HG02678 (cell line): ENCODE measurements around the gene SLBP.

Experiments used
- ATAC-seq: cut with Tn5 transposase; IDR thresholded peaks from one replicate; pipeline ENCODE4 v1.9.1; 2021; ENCODE audit warnings: mild to moderate bottlenecking, moderate library complexity; ENCODE audit not compliant: unreplicated experiment

The SLBP gene

DNA sequence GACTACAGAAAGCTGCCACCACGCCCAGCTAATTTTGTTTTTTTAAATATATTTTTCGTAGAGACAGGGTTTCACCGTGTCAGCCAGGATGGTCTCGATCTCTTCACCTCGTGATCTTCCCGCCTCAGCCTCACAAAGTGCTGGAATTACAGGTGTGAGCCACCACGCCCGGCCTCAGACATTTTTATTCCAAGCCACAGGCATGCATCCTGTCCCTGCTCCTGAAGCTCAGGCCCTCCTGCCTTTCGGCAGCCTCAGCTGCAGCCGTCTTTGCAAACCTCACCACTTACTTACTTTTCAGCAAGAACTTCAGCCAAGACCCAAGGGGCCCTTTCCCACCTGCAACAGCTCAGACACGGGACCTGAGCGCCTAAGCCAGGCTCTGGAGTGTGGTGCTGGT, 54.0 kb downstream of the SLBP start:
- ATAC-seq: no peak

DNA sequence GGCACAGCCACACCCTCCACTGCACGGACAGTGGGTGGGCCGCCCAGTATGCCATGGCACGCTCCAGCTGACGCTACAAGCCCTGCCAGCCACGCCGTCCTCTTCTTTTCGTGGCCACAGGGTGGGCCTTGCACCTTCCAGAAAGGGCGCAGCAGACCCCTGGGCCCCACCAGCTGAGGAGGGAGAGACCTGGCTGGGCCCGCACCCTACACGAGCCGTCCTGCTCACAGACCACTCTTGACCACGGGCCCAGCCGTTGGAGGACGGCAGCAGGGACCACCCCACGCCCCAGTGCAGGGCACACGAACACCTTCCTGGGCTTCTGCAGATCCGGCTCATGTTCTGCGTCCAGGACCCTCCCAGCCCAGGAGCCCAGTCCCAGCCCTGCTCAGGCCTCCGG, 55.1 kb downstream of the SLBP start:
- ATAC-seq: no peak

DNA sequence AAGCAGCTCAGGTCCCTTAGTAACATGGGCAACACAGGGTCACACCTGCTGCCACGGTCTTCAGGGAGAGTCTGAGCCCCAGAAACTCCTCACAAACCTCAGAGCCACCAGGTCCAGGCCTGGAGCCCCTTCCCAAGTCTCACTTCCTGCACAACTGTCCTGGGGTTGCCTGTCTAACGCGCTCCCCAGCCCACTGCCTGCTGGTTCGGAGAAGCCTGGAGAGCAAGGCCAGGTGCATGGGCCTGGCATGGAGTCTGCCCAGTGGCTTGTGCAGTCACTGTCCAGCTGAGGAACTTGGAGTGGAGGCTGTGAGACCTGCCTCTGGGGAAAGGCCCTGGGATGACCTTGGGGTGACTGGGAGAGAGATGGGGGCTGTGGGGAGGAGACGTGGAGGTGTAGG, 56.0 kb downstream of the SLBP start:
- no peak for ATAC-seq

DNA sequence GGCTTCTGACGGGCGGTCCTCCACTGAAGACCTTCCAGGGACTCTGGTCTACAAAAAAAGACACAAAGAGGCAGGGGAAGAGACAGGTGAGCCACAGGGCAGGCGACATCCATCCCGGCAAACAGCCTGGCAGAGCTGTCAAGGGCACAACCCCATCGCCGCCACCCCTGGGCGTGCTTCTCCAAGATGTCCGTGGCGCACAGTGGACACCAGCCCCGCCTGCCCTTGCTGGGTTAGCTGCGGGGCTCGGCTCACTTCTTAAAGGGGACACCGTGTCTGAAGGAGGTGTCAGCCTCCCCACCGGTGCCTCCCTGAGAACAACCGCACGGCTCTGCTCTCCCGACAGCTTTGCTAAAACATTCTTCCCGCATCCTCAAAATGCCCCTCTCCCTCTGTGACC, 56.4 kb downstream of the SLBP start:
- no peak for ATAC-seq

DNA sequence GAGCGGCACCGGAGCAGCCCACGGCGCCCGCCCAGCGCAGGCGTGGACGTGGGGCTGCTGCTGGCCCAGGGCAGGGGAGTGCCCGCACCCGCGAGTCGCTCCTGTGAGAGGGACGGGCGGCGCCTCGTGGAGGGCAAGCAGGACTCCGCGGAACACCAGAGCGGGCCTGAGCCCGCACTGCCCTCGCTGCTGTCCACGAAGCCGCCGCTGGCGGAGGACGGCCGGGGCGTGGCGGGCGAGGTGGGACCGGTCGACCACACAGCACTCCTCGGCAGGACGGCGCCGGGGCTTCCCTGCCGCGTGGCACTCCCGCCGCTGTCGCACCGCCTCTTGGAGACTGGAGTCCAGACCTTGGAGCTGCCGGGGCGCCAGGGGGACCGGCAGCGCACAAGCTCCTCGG, 57.0 kb downstream of the SLBP start:
- ATAC-seq: no peak

DNA sequence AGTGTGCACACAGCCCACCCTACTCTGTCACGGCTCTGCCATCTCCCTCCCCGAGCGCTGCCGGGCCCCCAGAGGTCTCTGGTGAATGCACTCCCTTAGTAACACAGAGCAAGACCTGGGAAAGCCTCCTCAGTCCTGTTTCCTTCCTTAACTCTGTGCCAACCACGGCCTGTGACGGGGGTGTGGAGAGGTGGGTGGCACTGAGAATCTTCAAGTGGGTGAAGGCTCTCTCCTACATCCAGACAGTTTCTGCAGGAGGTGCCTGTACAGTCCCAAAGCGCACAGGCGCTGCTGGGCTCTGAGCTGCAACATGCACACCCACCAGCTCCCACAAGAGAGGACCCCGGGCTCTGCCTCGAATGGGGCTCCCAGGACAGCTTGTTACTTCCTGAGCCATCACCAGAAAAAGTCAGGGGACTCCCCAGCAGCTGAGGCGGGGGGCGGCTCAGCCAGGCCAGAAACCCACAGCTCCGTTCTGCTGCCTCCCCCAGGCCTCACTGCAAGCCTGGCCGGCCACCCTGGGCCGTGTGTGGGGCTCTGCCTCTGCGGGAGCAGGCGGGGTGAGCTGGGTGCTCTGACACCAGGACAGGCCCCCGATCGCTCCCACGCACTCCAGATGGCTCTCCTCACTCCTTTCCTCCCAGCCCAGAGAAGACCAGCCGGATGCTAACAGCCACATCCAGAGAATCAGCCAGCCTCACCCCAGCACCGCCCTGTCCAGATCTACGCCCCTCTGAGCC, 57.7 kb downstream of the SLBP start:
- ATAC-seq: no peak

DNA sequence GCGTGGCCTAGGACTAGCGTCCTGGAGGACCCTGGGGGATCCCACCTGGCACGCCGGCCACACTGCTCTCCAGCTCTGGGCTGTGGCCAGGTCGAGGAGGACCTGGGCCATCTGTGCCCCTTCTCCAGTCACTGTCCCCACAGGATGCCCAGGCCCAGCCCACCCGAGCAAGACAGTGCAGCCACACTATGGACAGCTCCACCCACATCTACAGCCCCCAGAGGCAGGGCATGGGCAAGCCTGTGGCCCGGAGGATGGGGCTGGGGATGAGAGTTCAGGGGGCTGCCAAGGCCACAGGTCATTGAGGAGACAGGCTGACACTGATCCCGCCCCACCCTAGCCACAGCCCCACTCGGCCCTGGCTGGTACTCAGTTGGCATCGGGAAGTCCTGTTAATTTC, 58.3 kb downstream of the SLBP start:
- ATAC-seq: no peak

DNA sequence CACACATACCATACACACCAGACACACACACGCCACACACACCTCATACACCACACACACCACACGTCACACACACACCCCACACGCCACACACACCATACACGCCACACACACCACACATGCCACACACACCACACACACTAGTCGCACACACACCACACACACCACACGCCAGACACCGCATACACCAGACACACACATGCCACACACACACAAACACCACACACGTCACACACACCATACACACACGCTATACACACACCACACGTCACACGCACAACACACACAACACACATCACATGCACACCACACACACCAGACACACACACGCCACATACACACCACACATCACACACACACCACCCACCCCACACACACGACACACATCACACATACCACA, 60.0 kb downstream of the SLBP start:
- no peak for ATAC-seq

DNA sequence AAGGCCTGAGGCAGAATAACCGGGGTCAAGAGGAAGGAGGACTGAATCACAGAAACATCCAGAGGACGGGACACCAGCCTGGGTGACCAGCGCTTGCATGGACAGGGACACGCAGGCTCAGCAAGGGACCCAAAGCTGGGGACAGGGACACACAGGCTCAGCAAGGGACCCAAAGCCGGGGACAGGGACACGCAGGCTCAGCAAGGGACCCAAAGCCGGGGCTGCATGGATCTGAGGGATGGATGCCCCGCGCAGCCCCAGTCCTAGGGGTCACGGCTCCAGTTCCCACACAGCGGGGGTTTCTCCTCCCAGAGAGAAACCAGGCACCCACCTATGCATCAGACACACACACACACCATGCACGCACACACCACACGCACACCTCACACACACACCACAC, 60.5 kb downstream of the SLBP start:
- no peak for ATAC-seq

DNA sequence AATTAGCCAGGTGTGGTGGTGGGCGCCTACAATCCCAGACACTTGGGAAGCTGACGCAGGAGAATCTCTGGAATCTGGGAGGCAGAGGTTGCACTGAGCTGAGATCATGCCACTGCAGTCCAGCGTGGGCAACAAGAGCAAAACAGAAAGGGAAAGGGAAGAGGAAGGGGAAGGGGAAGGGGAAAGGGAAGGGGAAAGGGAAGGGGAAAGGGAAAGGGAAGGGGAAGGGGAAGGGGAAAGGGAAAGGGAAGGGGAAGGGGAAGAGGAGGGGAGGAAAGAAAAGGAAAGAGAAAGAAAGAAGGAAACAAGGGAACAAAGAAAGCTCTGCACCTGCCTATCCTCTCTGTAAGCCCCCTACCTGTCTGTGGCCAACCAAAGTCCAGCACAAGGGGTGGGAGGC, 63.2 kb downstream of the SLBP start:
- ATAC-seq: no peak

DNA sequence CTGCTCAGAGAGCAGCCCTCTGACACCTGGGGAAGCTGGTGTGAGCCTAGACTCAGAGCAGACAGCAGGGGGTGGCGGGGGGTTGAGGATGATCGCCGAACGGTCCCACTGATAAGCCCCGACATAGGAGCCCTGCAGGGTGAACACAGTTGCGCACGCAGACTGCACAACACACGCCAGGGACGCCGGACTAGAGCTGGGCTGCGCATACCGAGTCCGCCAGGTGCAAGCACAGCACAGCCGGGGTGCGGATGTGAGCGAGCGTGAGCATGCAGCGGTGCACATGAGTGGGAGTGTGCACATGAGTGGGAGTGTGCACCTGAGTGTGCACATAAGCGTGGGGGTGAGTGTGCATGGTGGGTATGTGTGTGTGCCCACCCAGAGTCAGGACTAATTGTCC, 64.7 kb downstream of the SLBP start:
- ATAC-seq: no peak

DNA sequence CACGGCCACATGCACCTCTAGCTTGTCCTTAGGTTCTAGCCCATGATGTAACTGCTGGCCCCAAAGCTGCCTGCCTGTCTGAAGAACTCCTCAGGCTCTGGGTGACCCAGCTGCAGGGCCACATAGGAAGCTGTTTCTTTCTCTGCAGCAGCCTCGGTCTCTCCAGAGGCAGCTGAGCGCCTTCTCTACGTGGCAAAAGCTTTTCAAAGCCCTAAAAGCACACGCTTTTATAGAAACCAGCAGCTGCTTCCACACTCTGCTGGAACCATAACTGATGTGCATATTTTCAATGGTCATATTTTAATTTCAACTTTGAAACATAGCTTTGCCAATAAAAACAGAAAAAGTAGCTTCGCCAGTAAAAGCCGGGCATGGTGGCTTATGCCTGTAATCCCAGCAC, 65.4 kb downstream of the SLBP start:
- ATAC-seq: no peak

DNA sequence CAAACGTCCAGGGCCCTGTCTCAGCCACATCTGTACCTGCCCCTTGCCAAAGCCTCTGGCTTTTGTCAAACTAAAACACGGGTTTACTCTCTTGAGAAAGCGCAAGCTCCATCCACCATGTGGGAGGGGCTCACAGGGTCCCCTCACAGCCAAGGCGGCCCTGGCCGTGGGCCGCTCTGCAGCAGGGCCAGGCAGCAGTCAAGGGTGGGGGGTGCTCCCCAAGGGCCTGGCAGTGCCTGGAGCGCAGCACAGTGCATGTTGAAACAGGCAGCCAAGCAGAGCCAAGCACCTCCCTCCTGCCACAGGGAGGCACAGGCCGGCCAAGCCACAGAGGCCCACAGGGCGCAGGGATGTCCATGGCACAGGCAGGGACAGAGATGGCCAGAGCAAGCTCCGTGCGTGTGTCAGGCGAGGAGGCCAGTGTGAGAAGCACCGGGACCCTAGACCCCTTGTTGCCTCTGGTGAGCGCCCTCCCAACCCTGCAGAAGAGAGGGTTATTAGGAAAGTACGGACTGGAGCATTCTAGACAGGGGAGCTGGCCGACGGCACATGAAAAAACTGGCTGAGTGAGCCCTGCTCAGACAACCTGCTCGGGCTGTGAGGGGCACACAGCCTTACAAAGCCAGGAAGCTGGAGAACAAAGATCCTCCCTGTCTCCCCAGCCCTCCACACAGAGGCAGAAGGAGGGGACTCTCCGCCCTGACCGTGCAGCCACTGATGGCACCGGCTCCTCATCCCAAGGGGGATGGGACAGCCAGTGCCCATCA, 67.0 kb downstream of the SLBP start:
- ATAC-seq: no peak

DNA sequence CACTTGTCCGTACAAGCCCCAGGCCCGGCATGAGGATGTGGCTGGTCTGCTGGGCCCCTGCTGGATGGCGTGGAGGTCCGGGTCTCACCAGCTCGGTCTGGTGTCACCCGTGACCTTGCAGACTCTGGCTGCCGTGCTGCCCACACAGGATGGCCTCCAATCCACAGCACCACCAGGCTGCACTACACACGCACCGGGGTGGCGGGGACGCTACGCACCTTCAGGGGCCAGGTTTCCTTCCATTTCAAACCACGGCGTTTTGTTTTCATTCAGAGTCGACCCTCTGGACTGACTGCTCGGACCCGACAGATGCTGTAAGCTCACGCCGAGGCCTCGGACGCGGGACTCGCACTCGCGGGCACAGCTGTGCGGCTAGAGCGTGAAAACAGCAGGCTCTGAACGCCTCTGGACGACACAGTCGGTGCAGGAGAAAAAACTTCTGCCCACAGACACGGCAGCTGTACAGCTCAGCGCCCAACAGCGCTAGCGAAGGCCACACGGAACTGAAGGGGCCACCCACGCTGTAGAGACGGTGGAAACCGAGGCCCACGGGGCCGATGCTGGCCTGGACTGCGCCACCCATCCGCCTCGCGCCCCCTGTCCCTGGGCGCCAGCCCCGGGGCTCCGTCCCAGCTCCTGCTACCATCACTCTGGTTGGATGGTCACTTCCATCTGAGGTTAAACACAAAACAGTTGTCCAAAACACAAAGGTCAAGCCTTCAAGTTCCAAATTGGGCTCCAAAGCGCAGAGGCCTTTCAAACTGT, 68.0 kb downstream of the SLBP start:
- no peak for ATAC-seq
